ENCODE data around the gene EPN1.
A peak's percentile ranks its signal among the peaks of the same experiment; 100 is the strongest.

The EPN1 gene

DNA sequence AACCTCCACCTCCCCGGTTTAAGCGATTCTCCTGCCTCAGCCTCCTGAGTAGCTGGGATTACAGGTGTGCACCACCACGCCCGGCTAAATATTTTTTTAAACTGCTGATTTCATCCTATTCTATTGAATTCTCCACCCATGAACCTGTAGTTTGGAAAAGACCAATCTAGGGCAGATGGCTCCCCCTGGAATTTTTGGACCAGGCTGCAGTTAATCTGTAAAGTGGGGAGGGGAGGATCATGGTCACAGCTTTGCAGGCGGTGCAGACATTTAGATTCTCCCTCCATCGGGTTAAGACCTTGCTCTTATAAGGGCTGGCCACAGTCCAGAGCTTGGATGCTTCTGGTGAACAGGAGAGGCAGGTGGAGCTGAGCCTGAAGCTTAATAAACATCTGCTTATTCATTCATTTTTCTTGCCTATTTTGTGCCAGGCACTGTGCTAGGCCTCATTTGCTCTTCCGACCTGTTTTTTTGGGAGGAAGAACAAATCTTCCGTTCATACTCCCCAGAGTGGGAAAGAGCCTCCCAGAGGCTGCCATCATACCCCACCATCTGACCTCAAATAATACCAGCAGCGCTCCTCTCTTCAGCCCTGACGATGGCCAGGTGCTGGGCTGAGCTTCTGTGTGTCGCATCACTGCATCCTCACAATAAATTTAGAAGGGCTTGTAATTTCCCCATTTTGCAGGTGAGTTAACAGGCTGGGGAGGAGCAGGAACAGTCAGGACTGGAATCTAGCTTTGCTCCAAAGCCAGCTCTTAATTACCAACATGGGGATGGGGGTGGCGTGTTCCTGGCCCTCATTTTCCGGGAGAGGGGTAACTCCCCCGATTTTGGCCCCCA lies 27.9 kb upstream of the EPN1 start:
- DNase-seq: no peak

DNA sequence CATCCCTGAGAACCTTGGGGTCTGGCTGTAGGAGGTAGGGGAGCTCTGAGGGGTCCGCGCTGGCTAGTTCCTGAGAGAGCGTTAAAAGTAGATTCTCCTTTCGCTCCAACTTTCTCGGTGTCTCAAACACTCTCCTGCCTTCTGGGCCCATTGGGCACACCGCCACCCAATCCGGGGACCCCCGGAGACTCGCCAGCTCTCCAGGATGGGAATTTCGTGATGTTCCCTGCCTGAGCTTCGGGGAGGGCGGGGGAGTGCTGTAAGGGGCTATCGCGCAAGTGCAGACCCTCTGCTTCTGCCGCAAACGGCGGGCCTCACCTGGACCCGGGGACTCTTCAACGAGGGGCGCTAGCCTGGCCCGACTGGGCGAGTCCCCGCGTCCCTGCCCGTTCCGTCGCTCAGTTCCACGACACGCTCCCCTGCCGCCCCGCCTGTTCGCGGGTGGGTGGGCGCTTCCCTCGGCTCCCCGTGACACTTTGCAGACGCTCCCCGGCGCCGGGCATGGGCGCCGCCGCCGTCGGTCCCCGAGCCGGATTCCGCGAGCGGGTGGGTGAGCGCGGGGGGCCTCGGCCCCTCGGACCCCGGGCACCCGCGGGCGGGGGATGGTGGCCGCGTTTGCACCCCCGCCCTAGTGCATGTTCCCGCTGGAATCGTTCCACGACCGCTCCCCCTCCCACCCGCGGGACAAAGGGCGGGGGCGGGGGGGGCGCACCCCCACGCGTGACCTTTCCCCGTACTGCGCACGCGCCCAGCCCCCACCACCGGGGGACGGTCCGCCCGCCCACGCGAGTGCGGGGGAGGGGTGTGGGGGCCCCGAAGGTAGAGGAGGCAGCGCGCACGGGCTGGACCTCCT lies 27.1 kb upstream of the EPN1 start, which contains the start of gene CCDC106:
CCDC106 (plus strand) TSS at position 481 of the 853 bp plus-strand sequence. CDS start 835 bp downstream, outside the sequence.
- peak; percentile 87 for DNase-seq

DNA sequence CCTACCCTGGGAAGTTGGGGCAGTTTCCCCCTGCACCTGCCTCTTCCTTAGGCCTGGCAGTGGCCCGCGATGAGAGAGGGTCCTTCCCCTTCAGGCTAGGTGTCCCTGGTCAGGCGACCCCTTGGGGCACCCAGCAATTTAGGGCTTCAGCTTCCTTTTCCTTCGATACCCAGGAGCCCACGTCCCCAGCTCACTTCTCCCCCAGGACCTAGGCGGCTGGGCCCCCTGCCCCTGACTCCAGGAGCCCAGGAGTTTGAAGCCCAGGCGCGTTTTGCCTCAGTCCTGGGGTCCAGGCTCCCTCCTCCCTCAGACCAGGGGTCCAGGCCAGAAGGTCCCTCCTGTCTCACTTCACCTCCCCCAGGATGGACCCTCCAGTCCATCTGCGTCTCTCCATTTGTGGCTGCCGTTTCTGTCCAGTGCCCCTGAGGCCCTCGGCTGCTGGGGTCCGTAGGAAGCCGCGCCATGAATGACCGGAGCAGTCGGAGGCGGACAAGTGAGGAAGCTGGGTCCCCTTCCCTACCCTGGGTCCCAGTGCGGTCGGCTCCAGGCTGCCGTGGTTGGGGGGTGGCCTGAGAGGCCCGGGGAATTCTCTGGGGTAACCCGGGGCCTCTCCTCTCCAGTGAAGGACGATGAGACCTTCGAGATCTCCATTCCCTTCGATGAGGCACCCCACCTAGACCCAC lies 26.3 kb upstream of the EPN1 start:
- DNase-seq: no peak

DNA sequence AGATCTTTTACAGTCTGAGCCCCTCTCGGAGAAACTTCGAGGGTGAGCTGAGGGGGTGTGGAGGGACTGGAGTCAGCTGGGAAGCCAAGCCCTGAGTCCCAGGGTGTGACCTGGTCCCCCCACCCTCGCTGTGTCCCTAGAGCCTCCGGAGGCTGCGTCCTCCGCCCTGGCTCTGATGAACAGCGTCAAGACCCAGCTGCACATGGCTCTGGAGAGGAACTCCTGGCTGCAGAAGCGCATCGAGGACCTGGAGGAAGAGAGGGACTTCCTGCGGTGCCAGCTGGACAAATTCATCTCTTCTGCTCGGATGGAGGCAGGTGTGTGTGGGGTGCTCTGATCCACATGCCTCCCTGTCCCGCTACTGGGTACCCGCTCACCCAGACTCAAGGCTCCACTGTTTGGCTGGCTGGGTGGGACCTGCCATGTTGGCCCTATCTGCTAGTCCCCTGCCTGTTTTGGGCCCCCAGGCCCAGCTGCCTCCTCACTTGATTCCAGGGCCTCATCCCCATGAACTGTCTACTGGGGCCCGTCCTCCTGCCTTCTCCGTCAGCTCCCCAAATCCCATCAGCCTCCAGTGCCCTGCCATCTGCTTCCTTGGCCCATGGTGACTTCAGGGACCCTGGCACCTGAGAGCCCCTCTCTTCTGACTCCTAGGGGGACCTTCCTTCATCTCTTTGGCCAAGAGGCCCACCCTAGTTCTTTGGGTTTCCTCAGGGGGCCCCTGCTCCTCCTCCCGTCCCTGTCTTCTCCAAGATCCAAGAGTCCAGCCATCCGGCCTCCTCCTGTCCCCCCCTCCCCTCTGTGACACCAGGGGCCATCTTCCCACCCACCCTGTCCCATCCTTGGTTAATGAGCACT lies 25.5 kb upstream of the EPN1 start:
- no peak for DNase-seq

DNA sequence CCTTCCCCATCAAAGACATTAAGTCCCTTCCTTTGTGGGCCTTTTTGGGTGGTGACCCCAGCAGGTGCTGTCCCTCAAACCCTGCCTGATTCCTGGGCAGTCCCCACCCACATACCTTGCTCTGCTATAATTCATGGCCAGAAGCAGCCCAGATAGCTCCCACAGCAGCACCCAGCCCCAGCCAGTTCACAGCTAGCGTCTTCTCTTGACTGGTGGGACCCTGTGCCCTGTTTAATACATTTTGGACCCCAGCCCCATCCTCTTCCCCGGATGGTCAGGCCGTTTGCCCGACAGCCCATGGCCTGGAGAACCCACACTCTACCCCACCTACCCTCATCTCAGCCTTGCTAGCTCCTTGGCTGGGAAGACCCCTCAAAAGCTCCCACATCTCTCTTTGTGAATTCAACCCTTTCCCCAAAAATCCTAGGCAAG lies 24.9 kb upstream of the EPN1 start:
- DNase-seq: no peak

DNA sequence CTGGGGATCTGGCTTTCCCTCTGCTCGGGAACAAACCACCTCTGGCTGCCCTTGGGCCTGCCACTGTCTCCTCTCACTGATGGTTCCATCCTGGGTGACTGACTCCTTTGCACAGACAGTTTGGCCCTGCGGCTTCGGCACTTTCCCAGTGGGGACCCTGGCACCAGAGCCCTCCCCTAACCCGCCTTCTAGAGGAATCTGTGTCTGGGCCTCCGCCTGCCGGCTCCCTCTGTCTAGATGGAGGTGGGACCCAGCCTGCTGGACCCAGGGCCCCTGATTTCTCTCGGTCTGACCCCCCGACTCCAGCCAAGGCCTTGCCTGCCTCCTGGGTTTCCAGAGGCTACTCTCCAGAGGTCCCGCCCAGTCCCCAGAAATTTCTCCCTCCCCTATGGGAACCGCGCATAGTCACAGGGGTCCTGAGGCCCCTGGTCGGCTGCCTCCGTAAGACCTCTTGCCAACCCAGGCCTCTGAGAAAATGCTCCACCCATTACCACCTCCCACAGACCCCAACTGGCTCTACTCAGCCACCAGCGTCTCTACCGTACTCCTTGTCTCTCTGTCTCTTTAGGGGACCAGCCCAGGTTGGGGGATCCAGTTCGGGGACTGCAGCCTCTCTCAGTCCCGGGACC lies 24.3 kb upstream of the EPN1 start:
- no peak for DNase-seq

DNA sequence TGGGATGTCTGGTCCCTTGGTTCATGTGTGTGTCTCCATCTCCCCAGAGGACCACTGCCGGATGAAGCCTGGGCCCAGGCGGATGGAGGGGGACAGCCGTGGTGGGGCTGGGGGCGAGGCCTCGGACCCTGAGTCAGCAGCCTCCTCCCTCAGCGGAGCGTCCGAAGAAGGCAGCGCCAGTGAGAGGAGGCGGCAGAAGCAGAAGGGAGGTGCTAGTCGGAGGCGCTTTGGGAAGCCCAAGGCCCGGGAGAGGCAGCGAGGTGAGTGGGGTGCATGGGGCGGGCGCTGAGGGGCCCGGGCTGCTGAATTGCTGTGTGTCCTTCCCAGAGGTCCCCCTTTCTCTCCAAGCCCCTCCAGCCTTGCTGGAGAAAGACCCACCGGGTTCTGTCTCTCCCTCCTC lies 23.8 kb upstream of the EPN1 start:
- DNase-seq: no peak

DNA sequence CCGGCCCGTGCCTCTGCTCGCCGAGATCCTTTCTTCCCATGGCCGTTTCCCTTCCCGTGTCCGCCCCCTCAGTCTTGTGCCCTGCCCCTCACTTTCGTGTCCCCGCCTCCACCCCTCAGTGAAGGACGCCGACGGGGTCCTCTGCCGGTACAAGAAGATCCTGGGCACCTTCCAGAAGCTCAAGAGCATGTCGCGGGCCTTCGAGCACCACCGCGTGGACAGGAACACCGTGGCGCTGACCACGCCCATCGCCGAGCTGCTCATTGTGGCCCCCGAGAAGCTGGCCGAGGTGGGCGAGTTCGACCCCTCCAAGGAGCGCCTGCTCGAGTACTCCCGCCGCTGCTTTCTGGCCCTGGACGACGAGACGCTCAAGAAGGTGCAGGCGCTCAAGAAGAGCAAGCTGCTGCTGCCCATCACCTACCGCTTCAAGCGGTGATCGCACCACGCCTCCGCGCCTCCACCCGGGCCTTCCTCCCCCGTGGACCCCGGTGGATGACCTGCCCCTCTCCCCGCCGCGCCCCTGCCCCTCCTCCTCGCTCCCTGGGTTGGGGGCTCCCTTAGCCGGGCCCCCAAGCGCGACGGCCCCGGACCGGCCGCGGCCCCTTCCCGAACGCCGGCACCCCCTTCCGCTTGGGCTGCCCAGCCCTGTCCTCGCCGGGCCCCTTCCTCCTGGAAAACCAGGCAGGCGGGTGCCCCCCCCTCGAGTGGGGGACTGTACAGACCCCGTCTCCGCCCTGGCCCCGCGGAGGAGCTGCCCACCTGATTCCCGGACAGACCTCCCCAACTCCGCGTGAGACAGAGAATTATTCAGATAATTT lies 22.5 kb upstream of the EPN1 start:
- no peak for DNase-seq

DNA sequence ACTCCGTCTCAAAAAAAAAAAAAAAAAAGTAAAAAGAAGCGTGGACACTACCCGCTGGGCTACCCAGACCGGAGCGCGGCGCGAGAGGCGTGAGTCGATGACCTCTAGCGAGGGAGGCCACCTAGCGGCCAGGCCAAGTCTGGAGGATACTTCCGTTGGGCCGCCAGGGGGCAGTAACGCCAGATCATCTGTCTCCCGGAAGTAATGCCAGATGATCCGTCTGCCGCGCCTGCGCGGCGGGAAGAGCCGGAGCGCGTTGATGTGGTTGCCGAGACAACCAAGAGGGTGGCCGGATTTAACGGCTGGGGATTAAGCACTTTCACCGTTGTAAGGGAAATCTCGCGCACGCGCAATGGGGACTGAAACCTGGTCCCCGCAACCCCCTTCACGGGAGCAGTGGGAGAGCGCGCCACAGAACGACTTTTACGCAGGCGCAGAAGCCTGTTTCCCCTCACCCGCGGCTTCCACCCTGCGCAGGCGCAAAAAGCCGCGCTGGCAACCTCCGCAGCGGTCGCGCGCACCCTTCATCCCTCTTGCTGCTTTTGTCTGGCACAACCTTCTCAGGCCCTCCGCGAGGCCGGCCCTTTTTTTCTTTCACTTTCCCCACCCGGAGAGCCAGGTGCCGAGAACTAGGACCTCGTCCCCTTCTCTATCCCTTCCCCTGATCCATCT lies 21.2 kb upstream of the EPN1 start:
- DNase-seq: peak; percentile 99

DNA sequence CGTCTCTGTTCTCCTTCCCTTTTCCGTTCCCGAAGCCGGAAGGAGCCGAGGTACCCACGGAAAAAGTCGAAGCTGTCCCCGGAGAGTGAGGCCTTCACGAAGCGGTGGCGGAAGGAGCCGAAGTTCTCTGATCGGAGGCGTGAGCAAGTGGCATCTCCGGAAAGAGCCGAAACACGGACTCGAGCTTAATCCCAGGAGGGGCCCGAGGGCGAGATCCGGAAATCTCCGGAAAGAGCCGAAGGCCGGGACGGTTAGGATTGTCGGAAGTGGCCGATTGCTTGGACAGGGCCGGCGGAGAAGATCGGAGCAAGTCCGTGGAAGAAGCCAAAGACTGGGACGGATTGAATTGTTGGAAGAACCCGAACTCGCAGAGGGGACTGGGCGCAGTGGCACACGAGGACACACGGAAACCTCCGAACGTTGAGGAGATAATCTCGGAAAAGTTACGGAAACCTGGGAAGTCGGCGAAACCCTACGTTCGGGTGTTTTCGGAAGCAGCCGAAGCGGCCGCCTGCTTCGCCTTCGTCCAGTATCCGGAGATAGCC lies 20.6 kb upstream of the EPN1 start:
- DNase-seq: peak; percentile 99

DNA sequence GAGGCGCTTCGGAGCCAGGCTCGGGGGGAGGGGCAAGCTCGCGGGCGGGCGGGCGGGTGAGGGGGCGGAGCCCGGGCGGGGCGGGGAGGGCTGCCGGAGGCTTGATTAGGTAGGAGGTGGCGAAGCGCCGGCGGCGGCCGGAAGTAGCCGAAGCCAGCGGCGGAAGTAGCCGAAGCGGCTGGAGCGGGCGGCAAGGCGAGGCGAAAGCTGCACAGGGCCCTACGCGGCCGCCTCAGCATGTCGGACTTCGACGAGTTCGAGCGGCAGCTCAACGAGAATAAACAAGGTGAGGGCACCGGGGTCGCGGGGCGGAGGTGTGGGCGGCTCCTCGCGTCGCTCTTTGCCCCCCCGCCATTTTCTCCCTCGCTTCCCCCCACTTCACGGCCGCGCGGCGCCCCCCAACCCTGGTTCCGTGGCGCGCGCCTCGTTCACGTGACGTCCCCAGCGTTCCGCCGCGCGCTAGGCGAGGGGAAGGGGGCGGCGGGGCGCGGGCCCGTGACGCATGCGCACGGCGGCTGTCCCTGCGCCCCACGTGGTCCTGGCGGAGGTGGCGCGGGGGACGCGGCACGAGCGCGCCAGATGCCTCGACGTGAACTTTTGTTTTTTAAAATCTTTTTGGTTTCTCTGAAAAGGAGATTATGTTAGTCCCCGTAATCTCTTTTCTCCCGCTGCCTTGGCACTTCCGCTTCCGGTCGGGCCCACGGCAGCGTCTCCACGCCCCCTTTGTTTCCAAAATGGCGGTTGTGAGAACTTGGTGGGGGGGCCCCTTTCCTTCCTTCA lies 20.0 kb upstream of the EPN1 start, which contains the start of gene U2AF2:
U2AF2 (plus strand) TSS at position 168 of the 780 bp plus-strand sequence; CDS start at position 238, 70 bp downstream.
- peak; percentile 68 for DNase-seq

DNA sequence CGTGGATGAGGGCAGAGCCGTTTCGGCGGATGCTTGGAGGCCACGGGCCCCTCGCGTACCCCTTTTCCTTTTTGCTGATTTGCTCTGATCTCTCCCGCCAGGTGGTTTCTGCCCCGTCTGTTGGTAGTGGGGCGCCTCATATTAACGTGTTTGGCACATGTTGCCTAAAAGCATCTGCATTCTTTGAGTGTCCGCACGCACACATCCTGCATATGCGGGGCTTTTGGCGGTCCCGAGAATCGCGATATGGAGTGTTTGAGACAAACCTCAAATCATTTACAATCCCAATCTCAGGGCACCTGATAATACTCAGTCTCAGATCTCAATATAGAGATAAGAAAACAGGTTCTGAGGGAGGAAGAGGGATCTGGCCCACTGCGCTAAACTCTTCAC lies 19.4 kb upstream of the EPN1 start:
- no peak for DNase-seq

DNA sequence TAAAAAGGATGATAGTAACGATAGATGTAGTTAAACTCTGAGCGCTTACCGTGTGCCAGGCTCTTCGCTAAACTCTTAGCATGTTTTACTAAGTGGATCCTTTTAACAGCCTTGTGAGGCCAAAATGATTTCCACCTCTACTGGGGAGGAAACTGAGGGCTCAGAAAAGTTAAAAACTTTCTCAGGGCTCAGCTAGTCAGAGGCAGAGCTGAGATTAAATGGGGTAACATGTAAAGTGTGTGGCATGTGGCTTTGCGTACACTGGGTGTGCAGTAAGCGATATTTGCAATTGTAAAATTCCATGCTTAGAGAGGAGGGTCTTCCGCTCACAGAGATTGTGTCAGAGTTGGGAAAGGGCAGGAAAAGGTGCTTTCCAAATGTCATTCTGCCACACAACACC lies 18.5 kb upstream of the EPN1 start:
- DNase-seq: no peak

DNA sequence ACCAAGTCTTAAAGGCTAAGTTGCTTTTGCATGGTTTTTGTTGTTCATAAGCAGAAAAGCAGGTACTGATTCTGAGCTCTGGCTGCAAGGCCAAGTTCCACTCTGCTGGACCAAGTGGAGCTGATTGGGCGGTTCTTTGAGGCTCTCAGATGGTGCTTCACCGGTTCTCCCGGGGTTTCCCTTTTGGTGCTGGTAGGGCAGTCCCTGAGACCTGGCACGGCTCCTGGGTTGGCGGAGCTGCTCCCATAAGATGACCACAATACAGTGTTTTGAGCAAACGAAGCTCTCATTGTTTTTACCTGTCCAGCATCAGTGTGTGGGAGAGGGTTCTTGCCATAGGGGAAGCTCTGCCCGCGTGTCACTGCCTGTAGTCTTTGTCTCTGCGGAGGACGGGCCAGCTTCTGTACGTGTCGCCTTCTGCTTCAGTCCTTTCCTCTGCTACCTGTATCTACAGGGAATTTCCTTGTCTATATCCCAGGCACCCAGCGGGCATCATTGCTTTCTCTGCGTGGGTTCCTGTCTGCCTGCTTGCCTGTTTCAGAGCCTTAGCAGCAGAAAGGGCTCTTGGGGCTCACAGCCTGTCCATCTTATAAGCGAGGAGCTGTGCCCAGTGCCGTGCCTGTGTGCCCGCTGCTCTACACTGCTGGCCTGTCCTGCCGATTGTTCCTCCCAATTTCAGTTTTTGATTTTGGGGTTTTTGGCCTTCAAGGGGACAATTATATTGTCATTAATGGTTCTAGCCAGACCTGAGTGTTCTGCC lies 17.9 kb upstream of the EPN1 start:
- peak; percentile 47 for DNase-seq

DNA sequence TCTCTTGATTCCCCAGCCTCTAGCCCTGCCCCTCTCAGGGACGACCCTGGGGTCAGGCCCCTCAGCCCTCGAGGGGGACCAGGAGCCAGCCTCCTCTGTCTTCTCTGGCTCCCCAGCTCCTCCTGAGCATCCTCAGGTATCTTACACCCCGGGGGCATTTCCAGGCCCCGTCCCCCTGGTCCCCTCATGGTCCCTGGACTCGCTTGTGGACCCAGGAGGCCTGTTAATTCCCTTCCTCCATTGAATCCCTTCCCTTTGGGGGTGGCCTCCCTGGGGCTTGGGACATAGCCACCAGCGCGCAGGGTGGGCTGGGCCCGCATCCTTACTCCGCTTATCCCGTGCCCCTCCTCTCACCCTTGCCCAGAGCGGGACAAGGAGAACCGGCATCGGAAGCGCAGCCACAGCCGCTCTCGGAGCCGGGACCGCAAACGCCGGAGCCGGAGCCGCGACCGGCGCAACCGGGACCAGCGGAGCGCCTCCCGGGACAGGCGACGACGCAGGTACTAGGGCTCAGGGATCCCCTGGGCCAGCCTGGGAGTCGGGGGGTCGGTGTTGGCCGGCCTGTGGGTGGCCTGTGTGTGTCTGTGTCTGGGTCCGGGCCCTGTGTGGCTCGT lies 16.1 kb upstream of the EPN1 start:
- DNase-seq: no peak

DNA sequence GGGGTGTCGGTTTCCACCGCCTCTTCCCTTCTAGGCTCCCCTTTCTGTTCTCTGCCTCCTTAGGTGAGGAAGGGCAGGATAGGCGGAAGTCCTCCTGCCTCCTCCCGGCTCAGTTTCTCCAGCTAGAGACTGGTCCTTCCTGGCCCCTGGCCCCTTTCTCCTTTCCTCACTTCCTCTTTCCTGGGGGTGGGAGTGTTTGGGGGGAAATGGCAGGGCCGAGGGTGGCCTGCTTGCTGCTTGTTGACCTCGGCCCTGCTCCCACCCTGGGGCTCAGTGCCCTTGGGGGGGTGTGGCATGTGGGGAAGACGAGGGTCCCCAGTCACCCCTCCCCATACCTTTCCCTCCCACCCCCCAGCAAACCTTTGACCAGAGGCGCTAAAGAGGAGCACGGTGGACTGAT lies 15.2 kb upstream of the EPN1 start:
- no peak for DNase-seq

DNA sequence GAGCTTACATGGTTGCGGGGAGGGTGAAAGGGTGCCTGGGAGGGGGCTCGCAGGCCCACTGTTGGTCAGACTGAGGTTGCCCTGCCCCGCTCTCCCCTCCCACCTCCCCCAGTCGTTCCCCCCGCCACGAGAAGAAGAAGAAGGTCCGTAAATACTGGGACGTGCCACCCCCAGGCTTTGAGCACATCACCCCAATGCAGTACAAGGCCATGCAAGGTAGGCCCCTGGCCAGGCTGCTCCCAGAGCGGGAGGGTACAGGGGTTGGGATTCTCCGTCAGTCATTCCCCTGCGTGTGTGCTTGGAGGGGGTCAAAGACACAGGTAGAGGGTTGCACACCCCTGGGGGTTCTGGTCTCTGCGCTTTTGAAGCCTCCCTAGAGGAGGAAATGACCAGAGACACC lies 14.6 kb upstream of the EPN1 start:
- no peak for DNase-seq

DNA sequence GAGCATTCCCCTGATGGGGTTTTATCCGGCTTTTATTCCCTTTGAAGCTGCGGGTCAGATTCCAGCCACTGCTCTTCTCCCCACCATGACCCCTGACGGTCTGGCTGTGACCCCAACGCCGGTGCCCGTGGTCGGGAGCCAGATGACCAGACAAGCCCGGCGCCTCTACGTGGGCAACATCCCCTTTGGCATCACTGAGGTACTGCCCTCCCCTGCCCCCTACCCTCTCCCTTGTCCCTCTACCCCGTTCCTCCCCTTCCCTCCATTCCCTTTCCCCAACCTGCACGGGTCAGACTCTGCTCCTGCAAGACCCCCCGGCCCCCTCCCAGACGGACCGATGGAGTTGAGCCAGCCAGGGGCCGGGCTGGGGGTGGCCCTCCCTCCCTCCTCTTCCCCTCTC lies 14.0 kb upstream of the EPN1 start:
- DNase-seq: no peak

Data from NCI-H526 treated with DMSO at 0.1 percent for 48 hours (cell line).